Gastrocnemius medialis (tissue), 4 donors: ENCODE results near the gene FGFBP1. TPM values are rescaled to one million over a fixed set of nuclear protein-coding genes. Genes with fewer than 3 reads are reported as not detected.

Experiments
- ATAC-seq, 2 donors: fragments of 150-250 bp; one replicate each; pipeline ENCODE4 v1.9.1; 2016
- DNase-seq, 2 donors: peaks; one replicate each; pipeline ENCODE4 v3.0.0-alpha.2; 2019
- H3K27ac ChIP-seq, 4 donors: fragments of 200-600 bp; sonication (generic); 1 replicate in 1 of 4; 2 replicates in 3 of 4; pipeline ENCODE4 v1.5.1; 2016 to 2018; ENCODE audit warnings: mild to moderate bottlenecking in 2 of 4, moderate library complexity in 1 of 4
- H3K27me3 ChIP-seq, 3 donors: fragments of 200-600 bp; sonication (generic) in 2 of 3; 1 replicate in 1 of 3; 2 replicates in 2 of 3; pipeline versions ENCODE4 v1.5.1 to v1.6.0; 2016 to 2019; ENCODE audit warnings: mild to moderate bottlenecking in 1 of 3, moderate library complexity in 1 of 3
- H3K36me3 ChIP-seq, 2 donors: fragments of 200-600 bp; sonication (generic) in 1 of 2; one replicate each; pipeline ENCODE4 v1.5.1; 2017 to 2018
- H3K4me1 ChIP-seq, 2 donors: fragments of 200-600 bp; sonication (generic) in 1 of 2; one replicate each; pipeline ENCODE4 v1.5.1; 2016 to 2017; ENCODE audit warnings: mild to moderate bottlenecking in 2 of 2
- H3K4me3 ChIP-seq, 4 donors: fragments of 200-600 bp; sonication (generic) in 3 of 4; 1 replicate in 1 of 4; 2 replicates in 3 of 4; pipeline ENCODE4 v1.5.1; 2016 to 2019; ENCODE audit warnings: mild to moderate bottlenecking in 2 of 4
- H3K9me3 ChIP-seq, 3 donors: fragments of 200-600 bp; sonication (generic) in 2 of 3; 1 replicate in 1 of 3; 2 replicates in 2 of 3; pipeline ENCODE4 v1.5.1; 2016 to 2019
- CTCF ChIP-seq, 5 experiments: fragments of 450-650 bp in 3 of 5; fragments of 200-600 bp in 2 of 5; sonication (generic) in 2 of 5; IDR thresholded peaks in 4 of 5; conservative IDR thresholded peaks in 1 of 5; 1 replicate in 4 of 5; 2 replicates in 1 of 5; pipeline ENCODE4 v1.5.1; 2016 to 2019; ENCODE audit warnings: antibody characterized with exemption in 5 of 5, mild to moderate bottlenecking in 3 of 5, moderate library complexity in 3 of 5
- POLR2A ChIP-seq, 2 donors: fragments of 450-650 bp; IDR thresholded peaks; one replicate each; pipeline ENCODE4 v1.6.1; 2017; ENCODE audit warnings: antibody characterized with exemption in 2 of 2, mild to moderate bottlenecking in 2 of 2, moderate library complexity in 2 of 2
- in situ Hi-C, 4 donors: fragments of 200-750 bp; cut with MboI; loops; one replicate each; pipeline versions ENCODE4 v1.15.0 to v1.8.0; 2017; ENCODE audit warnings: low sequenced_read_pairs in 4 of 4
- intact Hi-C: fragments of 100-400 bp; cut with DNase I; formaldehyde crosslinking; loops from one replicate; pipeline ENCODE4 v1.15.1; 2023; ENCODE audit warnings: low total_unique reads
- total RNA-seq, 4 donors: library from RNA; depleted of rRNA; stranded (reverse); fragments of >200 nt; gene quantifications; one replicate each; pipeline versions ENCODE4 v1.1.0 to v1.2.3, GENCODE V29; 2016

FGFBP1 gene
- total RNA-seq, 4 donors from 2014 or later, result not detected

GRCh38 chr4:15901998-15902397, 36.5 kb downstream of the FGFBP1 start:
- DNase-seq (no peak), ATAC-seq (no peak)
- TF ChIP-seq CTCF (IDR thresholded peaks at IDR 0.05 in 4 of 5, conservative IDR thresholded peaks at IDR 0.05 in 1 of 5) (no peak), POLR2A (IDR thresholded peaks at IDR 0.05) (no peak)
- Histone ChIP-seq H3K36me3 (no peaks in the 10 kb centered on the region), H3K4me3 (no peak overlapping the region), H3K27ac (no peak overlapping the region), H3K27me3 (no peaks in the 10 kb centered on the region), H3K9me3 (no peaks in the 10 kb centered on the region), H3K4me1 (no peaks in the 10 kb centered on the region)
- in situ Hi-C loops, result no loop called here
- intact Hi-C loops, result no loop called here

- TF ChIP-seq CTCF (IDR thresholded peaks at IDR 0.05 in 4 of 5, conservative IDR thresholded peaks at IDR 0.05 in 1 of 5) (no peak), POLR2A (IDR thresholded peaks at IDR 0.05) (no peak)
- Histone ChIP-seq H3K36me3 (no peaks in the 10 kb centered on the region), H3K27ac (no peak overlapping the region), H3K27me3 (no peaks in the 10 kb centered on the region), H3K9me3 (no peaks in the 10 kb centered on the region), H3K4me1 (no peaks in the 10 kb centered on the region), H3K4me3 (no peak overlapping the region)
- in situ Hi-C loops (no loop called here), intact Hi-C loops (no loop called here)
- ATAC-seq (no peak), DNase-seq (no peak)
Observed at GRCh38 chr4:15901007-15901406, 37.5 kb downstream of the FGFBP1 start.

- H3K27ac ChIP-seq, result no peak overlapping the region
- no peaks in the 10 kb centered on the region for H3K4me1 ChIP-seq
- intact Hi-C loops (no loop called here), in situ Hi-C loops (no loop called here)
- DNase-seq (no peak), ATAC-seq (no peak)
- H3K9me3 ChIP-seq, result no peaks in the 10 kb centered on the region
- H3K4me3 ChIP-seq, result no peak overlapping the region
- no peaks in the 10 kb centered on the region for H3K27me3 ChIP-seq
- H3K36me3 ChIP-seq, result no peaks in the 10 kb centered on the region
- TF ChIP-seq CTCF (IDR thresholded peaks at IDR 0.05 in 4 of 5, conservative IDR thresholded peaks at IDR 0.05 in 1 of 5) (no peak), POLR2A (IDR thresholded peaks at IDR 0.05) (no peak)
Observed at GRCh38 chr4:15899511-15899910, 39.0 kb downstream of the FGFBP1 start.

GRCh38 chr4:15898902-15899301, 39.6 kb downstream of the FGFBP1 start:
- in situ Hi-C loops (no loop called here), intact Hi-C loops (no loop called here)
- Histone ChIP-seq H3K27me3 (no peaks in the 10 kb centered on the region), H3K9me3 (no peaks in the 10 kb centered on the region), H3K27ac (no peak overlapping the region), H3K4me3 (no peak overlapping the region), H3K36me3 (no peaks in the 10 kb centered on the region), H3K4me1 (no peaks in the 10 kb centered on the region)
- TF ChIP-seq CTCF (IDR thresholded peaks at IDR 0.05 in 4 of 5, conservative IDR thresholded peaks at IDR 0.05 in 1 of 5) (no peak), POLR2A (IDR thresholded peaks at IDR 0.05) (no peak)
- ATAC-seq, result no peak
- no peak for DNase-seq

GRCh38 chr4:15897577-15897976, 41.0 kb downstream of the FGFBP1 start:
- Histone ChIP-seq H3K4me1 (no peaks in the 10 kb centered on the region), H3K4me3 (no peak overlapping the region), H3K36me3 (no peaks in the 10 kb centered on the region), H3K9me3 (no peaks in the 10 kb centered on the region), H3K27ac (no peak overlapping the region), H3K27me3 (no peaks in the 10 kb centered on the region)
- intact Hi-C loops (no loop called here), in situ Hi-C loops (no loop called here)
- TF ChIP-seq POLR2A (IDR thresholded peaks at IDR 0.05) (no peak), CTCF (IDR thresholded peaks at IDR 0.05 in 4 of 5, conservative IDR thresholded peaks at IDR 0.05 in 1 of 5) (no peak)
- ATAC-seq, result no peak
- no peak for DNase-seq
